Cardiac muscle cell (in vitro differentiated cells and primary cell): ENCODE data around the gene POLDIP3. TPM values are rescaled to one million over a fixed set of nuclear protein-coding genes. Genes with fewer than 3 reads are reported as not detected.

Experiments
- DNase-seq, 2 donors: peaks; one replicate each; pipeline versions ENCODE4 v3.0.0 to v3.0.0-alpha.2; 2010 to 2017; ENCODE audit warnings: low read depth in 1 of 2, low spot score in 1 of 2
- H3K27ac ChIP-seq: fragments of 200-600 bp; sonication (generic); 2 replicates; pipeline ENCODE4 v1.5.1; 2016
- H3K27me3 ChIP-seq: fragments of 200-600 bp; sonication (generic); 2 replicates; pipeline ENCODE4 v1.6.0; 2016; ENCODE audit warnings: control low read depth
- H3K36me3 ChIP-seq: fragments of 200-600 bp; sonication (generic); 2 replicates; pipeline ENCODE4 v1.5.1; 2016; ENCODE audit warnings: control low read depth
- H3K4me1 ChIP-seq: fragments of 200-600 bp; sonication (generic); 2 replicates; pipeline ENCODE4 v1.8.1; 2017; ENCODE audit warnings: low read depth, mild to moderate bottlenecking, mixed run types
- H3K4me3 ChIP-seq: fragments of 200-600 bp; sonication (generic); 2 replicates; pipeline ENCODE4 v1.5.1; 2016; ENCODE audit warnings: mild to moderate bottlenecking
- H3K9me3 ChIP-seq: fragments of 200-600 bp; sonication (generic); 2 replicates; pipeline ENCODE4 v1.5.1; 2017; ENCODE audit warnings: low read depth, mild to moderate bottlenecking, control low read depth
- CTCF ChIP-seq: IDR thresholded peaks from 2 replicates; pipeline ENCODE4 v1.5.1; 2012; ENCODE audit warnings: low read depth, mild to moderate bottlenecking, low read length
- polyA plus RNA-seq: library from polyadenylated mRNA; unstranded; fragments of >200 nt; fragmentation: Nextera tagmentation; extraction: Ambion mirVana; gene quantifications from 2 replicates; pipeline ENCODE4 v1.2.1, GENCODE V29; 2016
- total RNA-seq: library from RNA; depleted of rRNA; stranded (reverse); fragments of >200 nt; gene quantifications from 2 replicates; pipeline ENCODE4 v1.2.3, GENCODE V29; 2016

POLDIP3 gene
- total and polyA plus RNA-seq, 2 experiments from 2014 or later, result 58.8 to 63.1 TPM

DNA sequence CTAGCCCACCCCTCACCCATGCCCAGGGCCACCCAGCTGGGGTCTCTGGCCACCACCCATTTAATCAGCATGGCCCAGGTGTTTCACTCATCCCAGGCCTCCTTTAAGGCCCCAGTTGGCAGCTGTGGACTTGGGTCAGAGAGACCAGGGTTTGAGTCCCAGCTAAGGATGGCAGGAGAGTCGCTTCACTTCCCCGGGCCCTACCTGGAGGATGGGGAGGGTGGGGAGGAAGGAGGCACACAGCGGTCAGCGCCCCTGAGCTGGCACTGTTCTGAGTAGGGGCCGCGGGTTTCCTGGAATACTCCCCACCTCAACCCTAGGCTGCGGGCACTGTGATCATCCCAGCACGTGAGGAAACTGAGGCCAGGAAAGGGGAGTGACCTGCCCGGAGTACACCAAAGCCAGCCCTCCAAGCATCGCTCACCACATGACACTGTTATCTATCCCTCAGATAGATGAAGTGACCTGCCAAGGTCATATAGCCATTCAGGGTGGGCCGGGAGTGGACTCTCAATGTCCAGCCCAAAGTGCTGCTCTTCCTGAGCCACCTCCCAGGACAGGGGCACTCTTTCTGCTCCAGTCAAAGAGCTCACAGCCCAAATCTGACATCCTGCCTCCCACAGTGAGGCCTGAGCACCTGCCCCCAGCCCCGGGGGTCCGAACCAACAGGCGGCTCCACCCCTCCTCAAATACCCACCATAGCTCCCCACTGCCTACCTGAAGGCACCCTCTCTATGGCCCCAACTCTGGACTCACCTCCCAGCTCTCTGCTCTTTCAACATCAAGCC is 29.1 kb upstream of the POLDIP3 start:
- no peak for DNase-seq
- Histone ChIP-seq H3K27ac (peak overlapping the region; percentile 84), H3K27me3 (no peaks in the 10 kb centered on the region), H3K4me3 (no peak overlapping the region), H3K36me3 (no peaks in the 10 kb centered on the region), H3K4me1 (peaks cover 55% of the 10 kb centered on the region), H3K9me3 (no peaks in the 10 kb centered on the region)
- TF ChIP-seq CTCF, result no peak

GRCh38 chr22:42642806-42643633 is 28.3 kb upstream of the POLDIP3 start:
- Histone ChIP-seq H3K4me3 (no peak overlapping the region), H3K27me3 (no peaks in the 10 kb centered on the region), H3K4me1 (peaks cover 49% of the 10 kb centered on the region), H3K27ac (peak overlapping the region; percentile 84), H3K36me3 (no peaks in the 10 kb centered on the region), H3K9me3 (no peaks in the 10 kb centered on the region)
- no peak for TF ChIP-seq CTCF
- no peak for DNase-seq

GRCh38 chr22:42641801-42642413 is 27.2 kb upstream of the POLDIP3 start:
- Histone ChIP-seq H3K27me3 (no peaks in the 10 kb centered on the region), H3K9me3 (no peaks in the 10 kb centered on the region), H3K4me3 (no peak overlapping the region), H3K27ac (peak overlapping the region; percentile 84), H3K4me1 (peaks cover 41% of the 10 kb centered on the region), H3K36me3 (no peaks in the 10 kb centered on the region)
- TF ChIP-seq CTCF, result no peak
- DNase-seq, result no peak

DNA sequence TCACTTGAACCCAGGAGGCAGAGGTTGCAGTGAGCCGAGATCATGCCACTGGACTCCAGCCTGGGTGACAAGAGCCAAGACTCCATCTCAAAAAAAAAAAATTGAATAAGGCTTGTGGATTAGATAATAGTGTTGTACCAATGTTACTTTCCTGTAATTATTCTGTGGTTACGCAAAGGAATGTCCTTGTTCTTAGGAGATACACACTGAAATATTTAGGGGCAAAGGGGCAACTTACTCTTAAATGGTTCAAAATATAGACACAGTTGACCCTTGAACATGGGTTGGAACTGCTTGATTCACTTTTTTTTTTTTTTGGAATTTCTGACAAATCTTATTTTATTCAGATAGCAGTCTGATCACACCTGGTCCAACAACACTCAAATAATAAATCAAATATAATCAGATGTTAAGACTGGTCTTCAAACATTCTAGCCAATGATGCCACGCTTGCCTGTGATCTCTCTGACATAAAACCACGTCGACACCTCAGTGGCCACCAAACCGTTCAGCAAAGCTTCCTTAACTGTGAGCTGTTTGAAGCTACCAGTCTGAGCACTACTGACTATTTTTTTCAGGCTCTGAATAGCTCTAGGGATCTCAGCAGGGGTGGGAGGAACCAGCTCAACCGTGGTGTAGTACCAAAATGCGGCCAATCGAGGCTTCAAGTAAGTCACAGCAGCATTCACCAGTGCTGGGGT is 25.0 kb upstream of the POLDIP3 start:
- no peak overlapping the region for H3K4me3 ChIP-seq
- no peaks in the 10 kb centered on the region for H3K9me3 ChIP-seq
- no peaks in the 10 kb centered on the region for H3K27me3 ChIP-seq
- TF ChIP-seq CTCF, result no peak
- peak in 1 of 2 donors; percentile 30 for DNase-seq
- peaks cover 22% of the 10 kb centered on the region for H3K4me1 ChIP-seq
- H3K36me3 ChIP-seq, result peaks cover 3% of the 10 kb centered on the region
- H3K27ac ChIP-seq, result no peak overlapping the region

GRCh38 chr22:42637555-42637954 is 22.9 kb upstream of the POLDIP3 start:
- Histone ChIP-seq H3K4me1 (peaks cover 4% of the 10 kb centered on the region), H3K4me3 (no peak overlapping the region), H3K27ac (no peak overlapping the region), H3K27me3 (no peaks in the 10 kb centered on the region), H3K9me3 (no peaks in the 10 kb centered on the region), H3K36me3 (peaks cover 13% of the 10 kb centered on the region)
- DNase-seq, result no peak
- no peak for TF ChIP-seq CTCF
